DMS 273 (cell line): ENCODE results near the gene TBC1D21.

ENCODE experiments used
- DNase-seq: peaks from one replicate; lab custom pipeline; 2025; ENCODE audit not compliant: unreplicated experiment; lab: John Stamatoyannopoulos, UW

The TBC1D21 gene

GRCh38 chr15:73907035-73907408 lies 33.7 kb downstream of the TBC1D21 start:
- no peak for DNase-seq

- peak; percentile 85 for DNase-seq
Observed at GRCh38 chr15:73908030-73908821, 34.9 kb downstream of the TBC1D21 start.

GRCh38 chr15:73908822-73909122 lies 35.4 kb downstream of the TBC1D21 start:
- DNase-seq, result no peak

GRCh38 chr15:73909651-73910050 lies 36.3 kb downstream of the TBC1D21 start:
- DNase-seq, result no peak

GRCh38 chr15:73910522-73911303 lies 37.3 kb downstream of the TBC1D21 start:
- no peak for DNase-seq

GRCh38 chr15:73912030-73912596 lies 38.7 kb downstream of the TBC1D21 start:
- DNase-seq, result no peak

GRCh38 chr15:73914145-73914544 lies 40.8 kb downstream of the TBC1D21 start:
- DNase-seq, result no peak

GRCh38 chr15:73915082-73915481 lies 41.7 kb downstream of the TBC1D21 start:
- no peak for DNase-seq

GRCh38 chr15:73918784-73919183 lies 45.4 kb downstream of the TBC1D21 start:
- DNase-seq, result no peak

- DNase-seq, result no peak
Observed at GRCh38 chr15:73919706-73920105, 46.3 kb downstream of the TBC1D21 start.

GRCh38 chr15:73921254-73921925 lies 48.0 kb downstream of the TBC1D21 start:
- DNase-seq, result peak; percentile 69

GRCh38 chr15:73922186-73923151 lies 49.1 kb downstream of the TBC1D21 start:
- DNase-seq, result peak; percentile 77

GRCh38 chr15:73923156-73923487 lies 49.8 kb downstream of the TBC1D21 start:
- DNase-seq, result no peak

GRCh38 chr15:73923488-73924164 lies 50.3 kb downstream of the TBC1D21 start:
- DNase-seq, result no peak

GRCh38 chr15:73924171-73924921 lies 51.0 kb downstream of the TBC1D21 start:
- peak; percentile 87 for DNase-seq

- DNase-seq, result no peak
Observed at GRCh38 chr15:73925848-73926218, 52.5 kb downstream of the TBC1D21 start.

GRCh38 chr15:73926219-73927002 lies 53.0 kb downstream of the TBC1D21 start, which contains the start of gene LOXL1:
LOXL1 (plus strand) TSS chr15:73926462; CDS start chr15:73926784, 322 bp downstream.
- peak; percentile 86 for DNase-seq

- peak; percentile 68 for DNase-seq
Observed at GRCh38 chr15:73927003-73927475, 53.7 kb downstream of the TBC1D21 start.
